Measurements from ENCODE around the gene MGA.

GRCh38 chr15:41775651-41776050 is 115.4 kb downstream of the MGA start:
- TF ChIP-seq CTCF (conservative IDR thresholded peaks at IDR 0.05 in 1 of 2, IDR thresholded peaks at IDR 0.05 in 1 of 2; ENCODE audit: low read depth in 1 of 2, low read length in 2 of 2): no peak
- no peak for TF ChIP-seq EZH2 (IDR thresholded peaks at IDR 0.05; ENCODE audit: low read length, missing control alignments)
